NK-92 (cell line): ENCODE data around the gene CACFD1.

Experiments used
- DNase-seq: peaks from one replicate; lab custom pipeline; 2025; ENCODE audit not compliant: unreplicated experiment; lab: John Stamatoyannopoulos, UW

CACFD1 gene

GRCh38 chr9:133478851-133479711 lies 19.3 kb downstream of the CACFD1 start, which contains the start of gene SLC2A6:
Gene SLC2A6, minus strand, starts transcription at chr9:133479099. Its CDS starts 40 bp downstream, at chr9:133479059.
- no peak for DNase-seq

GRCh38 chr9:133483611-133484010 lies 23.8 kb downstream of the CACFD1 start:
- no peak for DNase-seq

GRCh38 chr9:133484671-133485437 lies 25.1 kb downstream of the CACFD1 start:
- no peak for DNase-seq

GRCh38 chr9:133485531-133486260 lies 25.9 kb downstream of the CACFD1 start:
- no peak for DNase-seq

- DNase-seq: no peak
These were observed 27.6 kb downstream of the CACFD1 start for GRCh38 chr9:133487331-133487725.

- no peak for DNase-seq
These were observed 29.0 kb downstream of the CACFD1 start for GRCh38 chr9:133488686-133489252.

- no peak for DNase-seq
These were observed 29.7 kb downstream of the CACFD1 start for GRCh38 chr9:133489253-133490190.

- no peak for DNase-seq
These were observed 30.5 kb downstream of the CACFD1 start for GRCh38 chr9:133490201-133490681.

GRCh38 chr9:133490865-133491655 lies 31.3 kb downstream of the CACFD1 start:
- no peak for DNase-seq

- DNase-seq: no peak
These were observed 31.8 kb downstream of the CACFD1 start for GRCh38 chr9:133491656-133491925.

- DNase-seq: no peak
These were observed 32.6 kb downstream of the CACFD1 start for GRCh38 chr9:133492061-133493021.

- DNase-seq: no peak
These were observed 33.6 kb downstream of the CACFD1 start for GRCh38 chr9:133493428-133493827.

- no peak for DNase-seq
These were observed 34.2 kb downstream of the CACFD1 start for GRCh38 chr9:133493845-133494540.

- no peak for DNase-seq
These were observed 35.0 kb downstream of the CACFD1 start for GRCh38 chr9:133494636-133495326.

GRCh38 chr9:133495327-133496293 lies 35.8 kb downstream of the CACFD1 start:
- DNase-seq: no peak
